KOPT-K1 (cell line): Measurements from ENCODE around the gene STMN3.

Experiments used
- H3K27ac ChIP-seq: fragments of 200-600 bp; sonication (generic); 2 replicates; pipeline ENCODE4 v1.5.1; 2016; ENCODE audit warnings: antibody characterized with exemption, mild to moderate bottlenecking, low read depth, low read length; ENCODE audit not compliant: poor library complexity, severe bottlenecking
- H3K36me3 ChIP-seq: fragments of 200-600 bp; sonication (generic); 2 replicates; pipeline ENCODE4 v1.5.1; 2017; ENCODE audit warnings: antibody characterized with exemption, mild to moderate bottlenecking, low read length, moderate library complexity; ENCODE audit not compliant: insufficient read depth
- H3K9me3 ChIP-seq: fragments of 200-600 bp; sonication (generic); 2 replicates; pipeline ENCODE4 v1.5.1; 2017; ENCODE audit warnings: antibody characterized with exemption, low read length, mild to moderate bottlenecking; ENCODE audit not compliant: insufficient read depth, poor library complexity, severe bottlenecking

The STMN3 gene

DNA sequence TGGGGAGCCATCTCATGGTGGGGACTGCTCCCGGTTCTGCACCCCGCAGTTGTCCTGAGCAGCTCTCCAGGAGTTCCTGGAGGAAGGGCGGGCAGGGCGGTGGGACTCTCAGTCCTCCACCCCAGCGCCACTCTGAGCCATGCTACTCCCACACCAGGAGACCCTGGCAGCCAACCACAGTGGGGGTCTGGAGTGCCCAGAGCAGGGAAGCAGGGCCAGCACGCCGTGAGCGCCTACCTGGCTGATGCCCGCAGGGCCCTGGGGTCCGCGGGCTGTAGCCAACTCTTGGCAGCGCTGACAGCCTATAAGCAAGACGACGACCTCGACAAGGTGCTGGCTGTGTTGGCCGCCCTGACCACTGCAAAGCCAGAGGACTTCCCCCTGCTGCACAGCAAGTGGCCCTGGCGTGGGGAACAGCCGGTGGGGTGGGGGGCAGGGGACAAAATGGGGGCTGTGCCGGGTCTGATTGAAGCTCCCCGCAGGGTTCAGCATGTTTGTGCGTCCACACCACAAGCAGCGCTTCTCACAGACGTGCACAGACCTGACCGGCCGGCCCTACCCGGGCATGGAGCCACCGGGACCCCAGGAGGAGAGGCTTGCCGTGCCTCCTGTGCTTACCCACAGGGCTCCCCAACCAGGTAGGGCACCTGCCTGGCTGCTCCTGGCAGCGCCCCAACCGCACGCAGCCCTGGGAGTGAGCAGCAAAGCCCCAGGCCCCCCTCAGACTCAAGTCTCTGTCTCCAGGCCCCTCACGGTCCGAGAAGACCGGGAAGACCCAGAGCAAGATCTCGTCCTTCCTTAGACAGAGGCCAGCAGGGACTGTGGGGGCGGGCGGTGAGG lies 41.6 kb upstream of the STMN3 start:
- no peak overlapping the region for H3K27ac ChIP-seq
- peaks cover 32% of the 10 kb centered on the region; the same call in 1 of the 2 replicates for H3K36me3 ChIP-seq
- H3K9me3 ChIP-seq, result no peaks in the 10 kb centered on the region

DNA sequence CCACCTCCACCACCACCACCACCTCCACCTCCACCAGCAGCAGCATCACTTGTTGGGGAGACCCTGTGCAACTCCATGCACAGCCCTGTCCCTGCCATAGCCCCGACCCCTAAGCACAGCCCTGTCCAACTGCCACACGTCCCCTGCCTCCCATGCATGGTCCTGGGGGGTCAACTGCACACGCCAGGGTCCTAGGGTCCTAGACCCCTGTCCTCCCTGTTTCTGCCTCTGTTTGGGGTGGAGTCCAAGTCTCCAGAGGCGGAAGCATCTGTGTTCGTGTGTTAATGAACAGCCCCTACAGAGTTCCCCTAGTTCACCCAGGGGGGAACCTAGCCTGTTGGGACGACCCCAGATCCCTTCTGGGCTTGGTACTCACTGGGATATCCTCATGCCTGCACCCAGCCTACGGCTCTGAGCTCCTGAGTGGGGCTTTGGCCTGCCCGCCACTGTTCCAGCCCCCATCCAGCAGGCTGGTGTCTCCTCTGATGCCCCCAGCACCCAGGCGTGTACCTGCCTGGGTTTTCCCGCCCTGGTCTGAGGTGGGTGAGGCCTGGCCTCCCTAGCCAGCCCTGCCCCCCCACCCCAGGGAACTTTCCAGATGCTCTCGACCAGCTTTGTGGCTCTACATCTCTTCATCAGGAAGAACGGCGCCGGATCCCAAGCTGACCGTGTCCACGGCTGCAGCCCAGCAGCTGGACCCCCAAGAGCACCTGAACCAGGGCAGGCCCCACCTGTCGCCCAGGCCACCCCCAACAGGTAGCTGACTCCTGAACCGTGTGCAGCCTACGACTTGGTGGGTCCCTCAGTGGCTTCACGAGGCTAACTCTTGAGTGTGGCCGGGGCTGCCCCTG lies 40.7 kb upstream of the STMN3 start:
- H3K36me3 ChIP-seq, result peaks cover 25% of the 10 kb centered on the region; the same call in 1 of the 2 replicates
- no peaks in the 10 kb centered on the region for H3K9me3 ChIP-seq
- H3K27ac ChIP-seq, result no peak overlapping the region

DNA sequence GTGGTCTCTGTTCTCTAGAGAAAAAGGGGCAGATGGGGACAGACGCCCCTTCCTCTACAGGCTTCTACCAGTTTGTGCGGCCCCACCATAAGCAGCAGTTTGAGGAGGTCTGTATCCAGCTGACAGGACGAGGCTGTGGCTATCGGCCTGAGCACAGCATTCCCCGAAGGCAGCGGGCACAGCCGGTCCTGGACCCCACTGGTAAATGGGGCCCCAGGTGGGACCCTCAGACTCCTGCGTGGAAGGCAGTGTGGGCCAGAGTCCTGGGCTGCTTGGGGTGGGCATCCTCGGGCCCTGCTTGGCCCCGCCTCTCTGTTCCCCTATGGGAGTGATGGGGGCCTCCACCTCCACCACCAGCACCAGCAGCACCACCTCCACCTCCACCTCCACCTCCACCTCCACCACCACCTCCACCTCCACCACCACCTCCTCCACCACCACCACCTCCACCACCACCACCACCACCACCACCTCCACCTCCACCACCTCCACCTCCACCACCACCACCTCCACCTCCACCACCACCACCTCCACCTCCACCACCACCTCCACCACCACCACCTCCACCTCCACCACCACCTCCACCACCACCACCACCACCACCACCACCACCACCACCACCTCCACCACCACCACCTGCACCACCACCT lies 40.0 kb upstream of the STMN3 start:
- Histone ChIP-seq H3K9me3 (no peaks in the 10 kb centered on the region), H3K27ac (no peak overlapping the region), H3K36me3 (peaks cover 25% of the 10 kb centered on the region; the same call in 1 of the 2 replicates)

DNA sequence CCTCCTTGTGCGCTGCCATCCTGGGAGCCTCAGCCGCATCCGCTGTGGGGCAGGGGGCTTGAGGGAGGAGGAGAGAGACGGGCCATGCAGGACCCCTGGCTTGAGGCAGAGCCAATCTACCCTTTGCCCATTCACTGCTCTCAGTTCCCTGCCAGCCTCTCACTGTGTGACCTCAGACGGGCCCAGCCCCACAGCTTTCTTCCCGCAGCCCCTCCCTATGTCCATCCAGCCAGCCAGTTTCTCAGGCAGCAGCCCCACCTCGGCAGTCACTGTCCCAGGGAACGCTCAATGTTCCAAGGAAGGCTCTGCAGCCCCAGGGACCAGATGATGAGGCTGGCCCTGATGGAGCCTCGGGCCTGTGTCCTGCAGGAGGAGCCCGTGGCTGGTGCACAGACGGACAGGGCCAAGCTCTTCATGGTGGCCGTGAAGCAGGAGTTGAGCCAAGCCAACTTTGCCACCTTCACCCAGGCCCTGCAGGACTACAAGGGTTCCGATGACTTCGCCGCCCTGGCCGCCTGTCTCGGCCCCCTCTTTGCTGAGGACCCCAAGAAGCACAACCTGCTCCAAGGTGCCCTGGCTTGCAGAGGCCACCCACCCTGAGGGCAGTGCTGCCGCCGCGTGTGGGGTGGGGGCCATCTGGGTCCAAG lies 39.3 kb upstream of the STMN3 start:
- Histone ChIP-seq H3K9me3 (no peaks in the 10 kb centered on the region), H3K27ac (no peak overlapping the region), H3K36me3 (peaks cover 25% of the 10 kb centered on the region; the same call in 1 of the 2 replicates)

DNA sequence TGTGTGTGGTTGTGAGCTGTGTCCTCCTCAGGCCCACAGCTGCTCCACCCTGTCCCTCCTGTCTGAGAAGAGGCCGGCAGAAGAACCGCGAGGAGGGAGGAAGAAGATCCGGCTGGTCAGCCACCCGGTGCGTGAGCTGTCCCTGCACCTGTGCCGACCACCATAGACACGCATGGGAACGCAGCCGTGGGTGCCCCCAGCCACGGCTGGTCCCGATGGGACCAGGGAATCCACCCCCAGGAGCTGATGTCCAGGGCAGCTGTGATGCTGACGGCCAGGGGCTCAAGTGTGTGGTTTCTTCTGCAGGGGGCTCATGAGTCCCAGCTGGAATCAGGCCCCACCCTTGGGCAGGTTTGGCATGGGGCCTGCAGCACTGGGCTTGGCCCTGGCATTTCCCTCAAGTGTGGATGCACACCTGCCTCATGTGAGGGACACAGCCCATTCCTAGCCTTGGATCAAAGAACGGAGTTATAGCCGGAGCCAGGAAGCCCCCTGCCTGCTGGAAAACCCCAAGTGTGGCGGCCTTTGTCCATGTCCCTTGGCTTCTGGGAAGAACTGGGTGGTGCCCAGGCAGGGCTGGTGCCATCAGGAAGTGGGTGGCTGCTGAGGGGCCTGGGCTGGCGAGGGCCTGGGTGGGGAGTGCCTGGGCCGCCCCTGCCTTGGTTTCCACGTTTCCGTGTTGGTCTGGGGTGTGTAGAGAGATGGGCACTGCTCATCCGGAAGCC lies 38.6 kb upstream of the STMN3 start:
- Histone ChIP-seq H3K9me3 (no peaks in the 10 kb centered on the region), H3K27ac (no peak overlapping the region), H3K36me3 (peaks cover 20% of the 10 kb centered on the region; the same call in 1 of the 2 replicates)

DNA sequence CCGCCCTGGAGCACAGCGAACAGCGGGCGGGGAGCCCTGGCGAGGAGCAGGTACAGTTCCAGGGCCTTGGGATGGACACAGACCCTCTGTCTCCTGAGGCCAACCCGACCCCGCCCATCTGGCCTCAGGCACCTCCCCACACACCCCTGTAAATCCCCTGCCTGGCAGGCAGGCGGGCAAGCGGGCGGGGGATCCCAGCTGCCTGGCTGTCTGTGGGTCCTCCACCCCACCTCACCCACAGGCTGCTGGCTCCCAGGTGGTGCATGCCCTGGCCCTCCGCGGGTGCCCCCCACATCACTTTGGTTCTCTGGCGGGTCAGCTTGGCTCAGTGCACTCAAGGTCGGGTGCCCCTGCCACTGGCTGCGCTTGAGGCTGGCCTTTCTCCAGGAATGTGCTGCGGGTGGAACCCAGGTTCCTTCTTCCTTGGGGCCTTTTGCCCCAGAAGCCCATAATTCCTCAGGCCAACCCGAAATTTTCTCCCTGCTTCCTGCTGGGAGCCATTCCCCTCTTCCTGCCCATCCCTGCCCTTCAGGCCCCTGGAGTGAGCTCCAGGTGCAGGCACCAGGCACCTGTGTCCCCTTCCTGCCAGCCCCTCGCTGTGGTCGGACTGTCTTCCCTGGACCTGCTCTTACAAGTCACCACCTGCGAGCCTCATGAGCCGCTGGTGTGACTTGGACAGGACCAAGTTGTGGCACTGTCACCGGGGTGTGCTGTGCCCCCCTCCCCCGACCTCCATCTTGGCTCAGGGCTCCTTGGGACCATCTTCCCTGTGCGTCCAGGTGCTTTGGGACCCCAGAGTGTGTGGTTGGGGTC lies 37.9 kb upstream of the STMN3 start:
- Histone ChIP-seq H3K36me3 (peaks cover 18% of the 10 kb centered on the region; the same call in 1 of the 2 replicates), H3K9me3 (no peaks in the 10 kb centered on the region), H3K27ac (no peak overlapping the region)

DNA sequence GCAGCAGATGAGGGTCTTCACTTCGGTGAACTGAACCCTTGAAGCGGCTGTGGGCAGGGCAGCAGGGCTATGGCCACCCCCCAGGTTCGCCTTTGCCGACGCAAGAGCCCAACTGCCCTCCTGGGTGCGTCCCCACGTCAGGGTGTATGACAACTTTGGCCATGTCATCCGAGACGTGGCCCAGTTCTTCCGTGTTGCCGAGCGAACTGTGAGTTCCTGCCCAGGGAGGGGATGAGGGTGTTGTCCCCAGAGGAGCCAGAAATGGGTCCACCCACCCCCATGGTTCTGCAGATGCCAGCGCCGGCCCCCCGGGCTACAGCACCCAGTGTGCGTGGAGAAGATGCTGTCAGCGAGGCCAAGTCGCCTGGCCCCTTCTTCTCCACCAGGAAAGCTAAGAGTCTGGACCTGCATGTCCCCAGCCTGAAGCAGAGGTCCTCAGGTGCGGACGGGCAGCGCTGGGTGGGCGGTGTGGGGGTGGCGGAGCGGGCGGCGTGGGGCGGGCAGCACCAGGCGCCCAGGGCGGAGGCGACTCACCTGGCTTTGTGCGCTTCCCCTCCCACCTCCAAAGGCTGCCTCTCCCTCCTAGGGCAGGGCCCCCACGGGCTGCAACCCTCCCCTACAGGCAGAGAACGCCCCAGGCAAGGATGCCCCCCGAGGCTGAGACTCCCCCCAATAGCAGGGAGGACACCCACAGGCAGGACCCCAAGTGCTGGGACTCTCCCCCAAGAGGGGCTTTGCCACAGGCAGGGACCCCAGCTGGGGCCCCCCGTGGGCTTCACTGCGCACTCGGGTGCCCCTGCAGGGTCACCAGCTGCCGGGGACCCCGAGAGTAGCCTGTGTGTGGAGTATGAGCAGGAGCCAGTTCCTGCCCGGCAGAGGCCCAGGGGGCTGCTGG lies 37.0 kb upstream of the STMN3 start:
- Histone ChIP-seq H3K9me3 (no peaks in the 10 kb centered on the region), H3K27ac (no peak overlapping the region), H3K36me3 (peaks cover 9% of the 10 kb centered on the region; the same call in 1 of the 2 replicates)

DNA sequence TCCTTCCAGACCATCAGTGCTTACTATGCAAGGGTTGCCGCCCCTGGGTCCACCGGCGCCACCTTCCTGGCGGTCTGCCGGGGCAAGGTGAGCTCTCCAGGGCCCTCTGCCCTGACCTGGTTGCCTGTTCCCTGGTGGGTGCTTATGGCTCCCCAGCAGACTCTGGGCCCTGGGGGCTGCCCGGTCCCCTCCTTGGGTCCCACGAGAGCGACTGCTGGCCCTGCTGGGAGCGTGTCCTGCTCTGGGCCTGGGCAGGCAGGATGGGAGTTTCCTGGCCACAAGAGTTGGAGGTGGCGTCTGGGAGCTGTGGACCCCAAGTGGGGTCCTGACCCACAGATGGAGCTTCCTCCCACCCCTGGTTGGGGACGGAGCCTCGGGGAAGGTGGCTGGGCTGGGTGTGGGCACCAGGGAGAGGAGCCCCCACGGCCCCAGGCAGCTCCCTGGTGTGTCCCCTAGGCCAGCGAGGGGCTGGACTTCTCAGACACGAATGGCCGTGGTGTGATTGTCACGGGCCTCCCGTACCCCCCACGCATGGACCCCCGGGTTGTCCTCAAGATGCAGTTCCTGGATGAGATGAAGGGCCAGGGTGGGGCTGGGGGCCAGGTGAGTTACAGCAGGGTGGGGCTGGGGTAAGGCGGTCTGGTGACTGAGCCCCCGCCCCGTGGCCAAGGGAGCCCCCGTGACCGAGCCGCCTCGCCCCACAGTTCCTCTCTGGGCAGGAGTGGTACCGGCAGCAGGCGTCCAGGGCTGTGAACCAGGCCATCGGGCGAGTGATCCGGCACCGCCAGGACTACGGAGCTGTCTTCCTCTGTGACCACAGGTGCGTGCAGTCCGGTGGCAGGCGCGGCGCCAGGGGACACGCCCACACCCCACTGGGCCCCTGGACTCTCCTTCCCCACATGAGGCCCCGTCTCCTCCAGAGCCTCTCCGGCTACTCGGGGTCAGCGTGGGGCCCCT lies 36.1 kb upstream of the STMN3 start:
- no peak overlapping the region for H3K27ac ChIP-seq
- peaks cover 2% of the 10 kb centered on the region; the same call in 1 of the 2 replicates for H3K36me3 ChIP-seq
- H3K9me3 ChIP-seq, result no peaks in the 10 kb centered on the region

DNA sequence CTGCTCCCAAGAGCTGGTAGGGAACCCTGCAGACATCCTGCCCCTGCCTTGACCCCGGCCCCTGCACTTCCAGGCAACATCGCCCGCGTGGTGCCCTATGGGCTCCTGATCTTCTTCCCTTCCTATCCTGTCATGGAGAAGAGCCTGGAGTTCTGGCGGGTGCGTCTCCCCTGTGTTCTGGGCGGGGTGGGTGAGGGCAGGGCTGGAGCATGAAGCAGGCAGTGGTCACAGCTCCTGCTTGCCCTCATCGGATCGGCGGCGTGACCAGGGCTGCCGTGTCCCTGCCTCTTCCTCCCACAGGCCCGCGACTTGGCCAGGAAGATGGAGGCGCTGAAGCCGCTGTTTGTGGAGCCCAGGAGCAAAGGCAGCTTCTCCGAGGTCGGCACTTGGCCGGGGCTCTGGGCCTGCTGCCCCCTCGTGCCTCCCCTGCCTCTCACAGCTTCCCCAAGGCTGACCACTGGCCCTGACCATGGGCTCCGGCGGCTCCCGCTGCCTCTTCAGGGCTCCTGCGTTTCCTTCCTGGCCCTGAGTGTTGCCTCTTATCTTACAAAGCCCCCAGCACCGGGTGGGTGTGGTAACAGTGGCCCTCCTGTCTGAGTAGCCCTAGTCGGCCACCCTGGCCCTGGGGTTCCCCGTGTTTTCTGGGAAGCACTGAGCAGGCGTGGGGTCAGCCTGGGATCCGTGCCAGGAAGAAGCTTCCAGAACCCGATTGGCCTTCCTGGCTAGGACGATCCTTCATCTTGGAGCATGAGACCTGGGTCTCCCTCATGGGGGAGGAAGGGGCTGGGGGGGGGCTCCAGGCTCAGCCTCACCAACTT lies 35.2 kb upstream of the STMN3 start:
- Histone ChIP-seq H3K27ac (no peak overlapping the region), H3K9me3 (no peaks in the 10 kb centered on the region), H3K36me3 (no peaks in the 10 kb centered on the region; the same call in 1 of the 2 replicates)

DNA sequence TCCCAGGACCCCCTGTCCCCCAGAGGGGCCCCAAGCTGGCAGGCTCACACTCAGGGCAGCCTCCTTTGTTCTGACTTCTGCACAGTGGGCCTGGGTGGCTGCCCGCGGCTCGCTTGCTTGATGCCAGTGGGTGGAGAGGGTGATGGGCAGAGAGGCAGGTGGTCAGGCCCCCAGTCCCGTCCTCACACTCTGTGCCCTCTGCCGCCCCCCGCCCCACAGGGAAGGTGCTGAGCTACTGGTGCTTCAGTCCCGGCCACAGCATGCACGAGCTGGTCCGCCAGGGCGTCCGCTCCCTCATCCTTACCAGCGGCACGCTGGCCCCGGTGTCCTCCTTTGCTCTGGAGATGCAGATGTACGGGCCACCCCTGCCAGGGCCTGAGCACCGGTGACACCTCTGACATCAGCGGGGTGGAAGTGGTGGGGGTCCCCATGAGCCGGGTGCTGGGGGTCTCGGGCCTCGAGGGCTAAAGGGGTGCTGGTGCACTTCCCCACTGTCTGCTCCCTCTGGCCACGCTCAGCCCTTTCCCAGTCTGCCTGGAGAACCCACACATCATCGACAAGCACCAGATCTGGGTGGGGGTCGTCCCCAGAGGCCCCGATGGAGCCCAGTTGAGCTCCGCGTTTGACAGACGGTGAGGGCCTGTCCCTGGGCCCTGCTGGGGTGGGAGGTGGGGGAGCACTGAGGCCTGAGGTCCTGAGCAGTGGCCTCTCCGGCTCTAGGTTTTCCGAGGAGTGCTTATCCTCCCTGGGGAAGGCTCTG lies 34.4 kb upstream of the STMN3 start:
- no peak overlapping the region for H3K27ac ChIP-seq
- no peaks in the 10 kb centered on the region for H3K9me3 ChIP-seq
- peaks cover 5% of the 10 kb centered on the region; the same call in 1 of the 2 replicates for H3K36me3 ChIP-seq
